ENCODE results near the gene PIF1.

Gene PIF1

GRCh38 chr15:64847016-64847415, 21.6 kb upstream of the PIF1 start:
- Histone ChIP-seq H3K4me1 (ENCODE audit: insufficient read depth, low read length) (peaks cover 57% of the 10 kb centered on the region), H3K9ac (ENCODE audit: low read length) (no peak overlapping the region), H3K27ac (ENCODE audit: low read depth, low read length) (peak overlapping the region; percentile 55)

GRCh38 chr15:64845831-64846595, 20.6 kb upstream of the PIF1 start:
- Histone ChIP-seq H3K9me3 (ENCODE audit: low read length) (no peaks in the 10 kb centered on the region), H3K36me3 (ENCODE audit: insufficient read depth, low read length) (peaks cover 17% of the 10 kb centered on the region), H3K9ac (ENCODE audit: low read length) (peak overlapping the region; percentile 96), H3K27ac (ENCODE audit: low read depth, low read length) (peak overlapping the region; percentile 55), H3K4me3 (ENCODE audit: low read depth in 1 of 2, low read length in 2 of 2) (peak overlapping the region in 1 of 2 donors; percentile 96), H3K4me1 (ENCODE audit: insufficient read depth, low read length) (peaks cover 47% of the 10 kb centered on the region), H3K27me3 (ENCODE audit: control insufficient read depth in 1 of 2, insufficient read depth in 2 of 2, low read length in 2 of 2) (no peaks in the 10 kb centered on the region)

More at GRCh38 chr15:64847016-64847415, 21.6 kb upstream of the PIF1 start:
- Histone ChIP-seq H3K4me3 (ENCODE audit: low read depth in 1 of 2, low read length in 2 of 2) (no peak overlapping the region), H3K36me3 (ENCODE audit: insufficient read depth, low read length) (peaks cover 17% of the 10 kb centered on the region), H3K9me3 (ENCODE audit: low read length) (no peaks in the 10 kb centered on the region), H3K27me3 (ENCODE audit: control insufficient read depth in 1 of 2, insufficient read depth in 2 of 2, low read length in 2 of 2) (no peaks in the 10 kb centered on the region)

- Histone ChIP-seq H3K36me3 (ENCODE audit: insufficient read depth, low read length) (peaks cover 9% of the 10 kb centered on the region), H3K27me3 (ENCODE audit: control insufficient read depth in 1 of 2, insufficient read depth in 2 of 2, low read length in 2 of 2) (no peaks in the 10 kb centered on the region), H3K4me1 (ENCODE audit: insufficient read depth, low read length) (peaks cover 47% of the 10 kb centered on the region), H3K27ac (ENCODE audit: low read depth, low read length) (peak overlapping the region; percentile 55), H3K9ac (ENCODE audit: low read length) (peak overlapping the region; percentile 96), H3K4me3 (ENCODE audit: low read depth in 1 of 2, low read length in 2 of 2) (peak overlapping the region; percentile 2 to 96), H3K9me3 (ENCODE audit: low read length) (no peaks in the 10 kb centered on the region)
These were observed 19.8 kb upstream of the PIF1 start for GRCh38 chr15:64845183-64845611.

- H3K9ac ChIP-seq (ENCODE audit: low read length): peak overlapping the region; percentile 96
- no peaks in the 10 kb centered on the region for H3K9me3 ChIP-seq (ENCODE audit: low read length)
- peak overlapping the region; percentile 55 for H3K27ac ChIP-seq (ENCODE audit: low read depth, low read length)
- H3K4me3 ChIP-seq (ENCODE audit: low read depth in 1 of 2, low read length in 2 of 2): peak overlapping the region; percentile 2 to 96
- peaks cover 47% of the 10 kb centered on the region for H3K4me1 ChIP-seq (ENCODE audit: insufficient read depth, low read length)
- H3K36me3 ChIP-seq (ENCODE audit: insufficient read depth, low read length): peaks cover 7% of the 10 kb centered on the region
- no peaks in the 10 kb centered on the region for H3K27me3 ChIP-seq (ENCODE audit: control insufficient read depth in 1 of 2, insufficient read depth in 2 of 2, low read length in 2 of 2)
These were observed 19.2 kb upstream of the PIF1 start for GRCh38 chr15:64844576-64845145.

GRCh38 chr15:64843991-64844390, 18.5 kb upstream of the PIF1 start:
- Histone ChIP-seq H3K4me3 (ENCODE audit: low read depth in 1 of 2, low read length in 2 of 2) (peak overlapping the region; percentile 2 to 96), H3K27ac (ENCODE audit: low read depth, low read length) (peak overlapping the region; percentile 55), H3K4me1 (ENCODE audit: insufficient read depth, low read length) (peaks cover 47% of the 10 kb centered on the region), H3K27me3 (ENCODE audit: control insufficient read depth in 1 of 2, insufficient read depth in 2 of 2, low read length in 2 of 2) (no peaks in the 10 kb centered on the region), H3K36me3 (ENCODE audit: insufficient read depth, low read length) (peaks cover 5% of the 10 kb centered on the region), H3K9ac (ENCODE audit: low read length) (peak overlapping the region; percentile 96), H3K9me3 (ENCODE audit: low read length) (no peaks in the 10 kb centered on the region)

GRCh38 chr15:64842986-64843561, 17.6 kb upstream of the PIF1 start:
- peak overlapping the region; percentile 77 for H3K27ac ChIP-seq (ENCODE audit: low read depth, low read length)
- H3K36me3 ChIP-seq (ENCODE audit: insufficient read depth, low read length): no peaks in the 10 kb centered on the region
- H3K9ac ChIP-seq (ENCODE audit: low read length): peak overlapping the region; percentile 96
- peaks cover 47% of the 10 kb centered on the region for H3K4me1 ChIP-seq (ENCODE audit: insufficient read depth, low read length)
- no peaks in the 10 kb centered on the region for H3K9me3 ChIP-seq (ENCODE audit: low read length)
- no peaks in the 10 kb centered on the region for H3K27me3 ChIP-seq (ENCODE audit: control insufficient read depth in 1 of 2, insufficient read depth in 2 of 2, low read length in 2 of 2)
- H3K4me3 ChIP-seq (ENCODE audit: low read depth in 1 of 2, low read length in 2 of 2): peak overlapping the region; percentile 90 to 96

- H3K4me3 ChIP-seq (ENCODE audit: low read depth in 1 of 2, low read length in 2 of 2): peak overlapping the region; percentile 90 to 96
- H3K27ac ChIP-seq (ENCODE audit: low read depth, low read length): peak overlapping the region; percentile 77
- no peaks in the 10 kb centered on the region for H3K36me3 ChIP-seq (ENCODE audit: insufficient read depth, low read length)
- H3K9ac ChIP-seq (ENCODE audit: low read length): peak overlapping the region; percentile 96
- H3K4me1 ChIP-seq (ENCODE audit: insufficient read depth, low read length): peaks cover 40% of the 10 kb centered on the region
- no peaks in the 10 kb centered on the region for H3K27me3 ChIP-seq (ENCODE audit: control insufficient read depth in 1 of 2, insufficient read depth in 2 of 2, low read length in 2 of 2)
- H3K9me3 ChIP-seq (ENCODE audit: low read length): no peaks in the 10 kb centered on the region
These were observed 16.9 kb upstream of the PIF1 start for GRCh38 chr15:64842096-64842939.

- H3K27me3 ChIP-seq (ENCODE audit: control insufficient read depth in 1 of 2, insufficient read depth in 2 of 2, low read length in 2 of 2): no peaks in the 10 kb centered on the region
- H3K36me3 ChIP-seq (ENCODE audit: insufficient read depth, low read length): no peaks in the 10 kb centered on the region
- peaks cover 32% of the 10 kb centered on the region for H3K4me1 ChIP-seq (ENCODE audit: insufficient read depth, low read length)
- no peaks in the 10 kb centered on the region for H3K9me3 ChIP-seq (ENCODE audit: low read length)
- H3K9ac ChIP-seq (ENCODE audit: low read length): peak within 1 kb of the TSS; percentile 96
- peak within 1 kb of the TSS; percentile 90 to 96 for H3K4me3 ChIP-seq (ENCODE audit: low read depth in 1 of 2, low read length in 2 of 2)
- H3K27ac ChIP-seq (ENCODE audit: low read depth, low read length): peak within 1 kb of the TSS; percentile 82
These were observed 16.1 kb upstream of the PIF1 start, which contains the start of gene PLEKHO2 for GRCh38 chr15:64841344-64842095. TSS of gene PLEKHO2 (plus strand) at chr15:64841915. CDS start at chr15:64842017, 102 bp downstream.

- no peaks in the 10 kb centered on the region for H3K9me3 ChIP-seq (ENCODE audit: low read length)
- H3K9ac ChIP-seq (ENCODE audit: low read length): peak overlapping the region; percentile 80
- no peaks in the 10 kb centered on the region for H3K36me3 ChIP-seq (ENCODE audit: insufficient read depth, low read length)
- H3K27me3 ChIP-seq (ENCODE audit: control insufficient read depth in 1 of 2, insufficient read depth in 2 of 2, low read length in 2 of 2): no peaks in the 10 kb centered on the region
- peaks cover 32% of the 10 kb centered on the region for H3K4me1 ChIP-seq (ENCODE audit: insufficient read depth, low read length)
- H3K27ac ChIP-seq (ENCODE audit: low read depth, low read length): peak overlapping the region; percentile 82
- peak overlapping the region; percentile 58 to 71 for H3K4me3 ChIP-seq (ENCODE audit: low read depth in 1 of 2, low read length in 2 of 2)
These were observed 15.6 kb upstream of the PIF1 start for GRCh38 chr15:64841060-64841343.

GRCh38 chr15:64837502-64837901, 12.1 kb upstream of the PIF1 start:
- no peak overlapping the region for H3K27ac ChIP-seq (ENCODE audit: low read depth, low read length)
- H3K27me3 ChIP-seq (ENCODE audit: control insufficient read depth in 1 of 2, insufficient read depth in 2 of 2, low read length in 2 of 2): no peaks in the 10 kb centered on the region
- no peak overlapping the region for H3K4me3 ChIP-seq (ENCODE audit: low read depth in 1 of 2, low read length in 2 of 2)

More at GRCh38 chr15:64837502-64837901, 12.1 kb upstream of the PIF1 start:
- H3K4me1 ChIP-seq (ENCODE audit: insufficient read depth, low read length): peaks cover 14% of the 10 kb centered on the region
- no peaks in the 10 kb centered on the region for H3K9me3 ChIP-seq (ENCODE audit: low read length)
- no peaks in the 10 kb centered on the region for H3K36me3 ChIP-seq (ENCODE audit: insufficient read depth, low read length)
- no peak overlapping the region for H3K9ac ChIP-seq (ENCODE audit: low read length)
